GM10266 (cell line): ENCODE data around the gene IP6K3.

Experiments
- DNase-seq: peaks from one replicate; pipeline ENCODE4 v3.0.0; 2012; ENCODE audit errors: extremely low spot score
- TF ChIP-seq, protein P1 (sequence below): IDR thresholded peaks from 2 replicates; pipeline ENCODE4 v1.5.1; 2012; ENCODE audit warnings: mild to moderate bottlenecking, low read depth; ENCODE audit not compliant: control insufficient read depth, insufficient read depth; ENCODE audit errors: missing control alignments

Gene IP6K3

DNA sequence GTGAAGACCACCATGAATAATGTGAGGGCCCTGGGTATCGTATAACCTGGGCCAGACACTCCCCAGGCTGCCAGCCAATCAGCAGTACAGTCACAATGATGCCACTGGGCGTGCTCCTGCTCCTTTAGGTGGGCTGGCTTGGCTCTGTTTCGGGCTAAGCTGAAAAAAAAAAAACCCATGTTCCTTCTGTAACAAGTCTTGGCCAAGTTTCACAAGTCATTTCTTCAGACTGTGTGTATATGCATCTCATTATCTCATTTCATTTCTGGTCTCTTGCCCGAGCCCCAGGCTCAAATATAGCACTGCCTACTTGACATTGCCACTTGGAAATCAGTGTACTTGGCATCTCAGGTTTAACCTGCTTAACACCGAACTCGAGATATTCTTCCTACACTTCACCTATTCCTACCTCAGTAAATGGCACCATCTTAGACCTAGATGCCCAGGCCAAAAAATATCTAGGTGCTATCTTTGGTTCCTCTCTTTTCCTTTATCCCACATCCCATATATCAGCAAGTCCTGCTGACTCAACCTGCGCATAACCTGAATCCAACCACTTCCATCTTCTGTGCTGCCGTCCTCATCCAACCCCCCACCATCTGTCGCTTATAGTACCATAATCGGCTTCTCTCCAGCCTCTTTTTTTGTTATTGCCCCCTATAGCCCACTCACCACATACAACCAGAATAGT, 37.0 kb downstream of the IP6K3 start:
- no peak for DNase-seq
- TF ChIP-seq, protein P1, sequence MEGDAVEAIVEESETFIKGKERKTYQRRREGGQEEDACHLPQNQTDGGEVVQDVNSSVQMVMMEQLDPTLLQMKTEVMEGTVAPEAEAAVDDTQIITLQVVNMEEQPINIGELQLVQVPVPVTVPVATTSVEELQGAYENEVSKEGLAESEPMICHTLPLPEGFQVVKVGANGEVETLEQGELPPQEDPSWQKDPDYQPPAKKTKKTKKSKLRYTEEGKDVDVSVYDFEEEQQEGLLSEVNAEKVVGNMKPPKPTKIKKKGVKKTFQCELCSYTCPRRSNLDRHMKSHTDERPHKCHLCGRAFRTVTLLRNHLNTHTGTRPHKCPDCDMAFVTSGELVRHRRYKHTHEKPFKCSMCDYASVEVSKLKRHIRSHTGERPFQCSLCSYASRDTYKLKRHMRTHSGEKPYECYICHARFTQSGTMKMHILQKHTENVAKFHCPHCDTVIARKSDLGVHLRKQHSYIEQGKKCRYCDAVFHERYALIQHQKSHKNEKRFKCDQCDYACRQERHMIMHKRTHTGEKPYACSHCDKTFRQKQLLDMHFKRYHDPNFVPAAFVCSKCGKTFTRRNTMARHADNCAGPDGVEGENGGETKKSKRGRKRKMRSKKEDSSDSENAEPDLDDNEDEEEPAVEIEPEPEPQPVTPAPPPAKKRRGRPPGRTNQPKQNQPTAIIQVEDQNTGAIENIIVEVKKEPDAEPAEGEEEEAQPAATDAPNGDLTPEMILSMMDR = no peak

DNA sequence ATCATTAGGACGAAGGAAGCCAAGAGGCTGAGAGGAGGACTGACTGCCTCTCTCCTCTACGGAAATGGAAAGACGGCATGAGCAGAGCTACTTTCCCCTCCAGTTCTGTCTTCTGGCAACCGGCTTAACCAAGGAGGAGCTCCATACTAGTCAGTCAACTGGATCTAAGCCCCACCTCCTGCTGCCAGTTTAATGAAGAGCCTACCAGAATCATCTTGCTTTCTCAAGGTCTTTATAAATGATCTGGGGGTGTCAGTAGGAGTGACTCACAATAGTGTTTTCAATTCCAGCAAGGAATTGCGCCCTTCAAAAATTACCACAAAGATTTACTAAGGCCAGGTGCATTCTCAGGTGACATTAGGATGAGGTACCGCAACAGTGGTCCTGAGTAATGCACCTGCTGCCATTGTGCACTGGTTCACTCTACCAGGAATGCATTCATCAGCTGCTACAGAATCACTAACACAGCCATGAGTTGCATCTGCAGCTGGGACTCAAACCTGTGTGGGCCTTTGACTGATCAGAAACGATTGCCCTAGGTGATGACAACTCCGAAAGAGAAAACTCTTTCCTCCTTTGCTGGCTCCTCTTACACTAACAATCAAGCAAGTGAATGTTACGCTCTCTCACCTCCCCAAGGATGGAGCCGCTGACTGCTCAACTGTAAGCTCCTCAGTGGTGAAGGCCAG, 38.0 kb downstream of the IP6K3 start:
- TF ChIP-seq, protein P1 = no peak
- DNase-seq = no peak

DNA sequence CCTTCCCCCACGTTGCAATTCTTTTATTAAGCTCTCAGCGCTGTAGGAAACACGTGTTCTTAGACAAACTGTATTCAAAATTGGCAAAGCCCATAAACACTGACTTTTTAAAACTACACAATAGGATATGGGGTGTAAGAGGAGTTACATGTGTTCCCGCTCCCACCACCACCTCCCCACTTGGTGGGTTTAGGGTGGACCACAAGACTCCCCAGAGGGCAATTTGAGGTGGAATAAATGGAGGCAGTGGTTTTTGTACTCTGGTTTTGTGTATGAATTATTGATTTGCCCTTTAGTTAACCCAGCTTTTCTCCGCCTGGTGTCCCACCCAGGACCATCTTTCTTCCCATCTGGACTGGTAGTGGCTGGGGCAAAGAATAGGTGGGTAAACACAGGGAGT, 38.9 kb downstream of the IP6K3 start:
- no peak for DNase-seq
- TF ChIP-seq, protein P1 = no peak

DNA sequence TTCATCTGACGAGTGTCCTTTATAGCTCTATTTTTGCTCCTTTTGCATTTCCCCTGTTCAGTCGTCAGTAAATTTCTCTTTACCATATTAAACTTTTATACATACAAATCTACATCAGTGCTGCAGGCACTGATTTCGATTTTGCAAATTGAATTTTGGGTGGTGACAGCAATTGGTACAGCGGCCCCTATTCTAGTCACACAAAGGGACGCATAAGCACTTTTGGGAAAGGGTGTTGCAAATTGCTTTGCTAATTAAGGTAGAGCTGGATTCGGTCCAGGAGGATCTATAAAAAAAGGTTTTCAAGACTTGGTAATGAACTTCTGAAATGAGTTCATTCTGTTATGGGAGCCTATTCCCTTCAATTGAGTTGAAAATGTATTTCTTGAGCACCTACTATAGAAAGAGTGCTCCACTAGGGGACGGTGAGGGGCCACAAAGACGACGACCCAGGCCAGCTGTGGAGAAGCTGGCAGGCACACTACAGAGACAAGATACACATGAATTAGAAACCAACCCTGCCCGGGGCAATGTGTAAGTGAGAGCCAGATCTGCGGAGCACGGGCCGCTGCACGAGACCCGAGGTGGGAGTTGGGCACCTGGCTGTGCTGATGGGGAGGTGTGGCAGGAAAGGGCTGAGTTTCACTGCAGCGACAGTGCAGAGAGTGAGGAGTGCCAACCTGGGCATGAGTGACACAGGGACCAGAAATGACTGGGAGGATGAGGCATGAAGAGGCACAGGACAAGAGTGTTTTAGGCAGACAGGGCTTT, 40.6 kb downstream of the IP6K3 start:
- TF ChIP-seq, protein P1 = no peak
- DNase-seq = no peak

DNA sequence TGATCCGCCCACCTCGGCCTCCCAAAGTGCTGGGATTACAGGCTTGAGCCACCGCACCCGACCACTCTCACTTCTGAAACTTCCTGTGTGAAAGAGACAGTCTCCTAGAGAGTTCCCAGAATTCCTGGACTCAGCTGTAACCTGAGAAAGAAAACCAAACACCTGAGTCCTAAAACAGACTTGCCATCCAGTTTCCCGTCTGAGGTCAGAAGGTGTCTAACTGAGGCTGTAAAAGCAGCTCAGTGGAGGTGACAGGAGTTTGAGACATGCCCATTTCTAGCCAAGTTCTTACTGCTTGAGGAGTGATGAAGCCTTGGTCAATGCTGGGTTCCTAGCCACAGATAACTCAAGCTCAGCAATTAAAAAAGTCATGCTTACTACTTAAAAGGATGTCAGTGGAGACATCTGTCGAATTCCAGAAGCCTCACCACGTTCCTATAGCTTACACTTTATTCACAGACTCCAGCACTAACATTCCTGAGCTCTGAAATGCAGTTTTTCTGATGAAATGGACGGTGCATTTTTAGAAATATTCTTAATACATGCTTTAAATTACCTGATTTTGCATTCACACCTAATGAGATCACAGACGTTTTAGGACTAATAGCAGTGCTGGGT, 41.3 kb downstream of the IP6K3 start:
- DNase-seq = no peak

DNA sequence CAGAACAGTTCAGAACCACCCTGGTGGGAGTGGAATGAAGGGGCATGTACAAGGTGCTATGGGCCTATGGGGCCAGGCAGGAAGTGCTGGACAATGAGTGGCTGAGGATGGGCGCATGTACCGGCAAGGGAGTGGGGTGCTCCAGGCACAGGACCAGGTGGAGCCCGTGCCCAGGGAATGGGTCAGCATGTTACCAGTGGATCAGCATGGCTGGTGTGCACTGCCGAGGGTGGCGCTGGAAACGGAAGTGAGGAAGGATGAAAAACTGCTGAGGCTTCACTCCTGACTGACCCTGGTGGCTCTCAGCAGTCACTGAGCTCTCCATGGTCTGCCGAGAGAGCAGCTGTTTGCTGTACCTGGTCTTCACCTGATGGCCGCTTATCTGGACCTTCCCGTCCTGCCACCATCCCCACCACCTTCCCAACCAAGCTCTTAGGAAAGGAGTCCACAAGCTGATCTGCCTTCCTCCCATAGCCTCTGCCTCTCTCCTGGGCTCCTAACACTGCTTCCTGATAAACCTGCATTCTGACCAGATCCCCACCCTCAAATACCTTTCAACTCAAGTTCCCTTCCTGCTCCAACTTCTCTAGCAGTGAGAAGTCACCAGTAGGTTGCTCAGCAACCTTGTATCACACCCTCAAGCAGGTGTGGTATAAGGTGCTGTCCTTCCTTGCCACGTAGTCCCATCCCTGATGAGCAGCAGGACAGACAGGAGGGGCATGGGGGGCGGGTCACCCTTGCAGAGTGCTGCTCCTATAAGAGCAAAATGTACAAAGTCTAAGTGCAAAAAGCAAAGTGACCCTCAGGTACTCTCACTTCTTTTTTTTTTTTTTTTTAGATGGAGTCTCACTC, 42.3 kb downstream of the IP6K3 start:
- DNase-seq = no peak
- TF ChIP-seq, protein P1 = no peak

More for the DNA sequence above, 41.3 kb downstream of the IP6K3 start:
- TF ChIP-seq, protein P1 = no peak
